ENCODE results near the gene APOBEC2. TPM values are rescaled to one million over a fixed set of nuclear protein-coding genes. Genes with fewer than 3 reads are reported as not detected.

APOBEC2 gene
- total RNA-seq, 4 donors from 2014 or later: not detected

- 75 to 76% methylated on average over 4 of the region's 4 CpGs for WGBS, 2 donors
- intact Hi-C loops (cut with DNase I; ENCODE audit: low total_unique reads): no loop called here
- no peak for TF ChIP-seq CTCF (IDR thresholded peaks at IDR 0.05)
- no peak for TF ChIP-seq POLR2A (IDR thresholded peaks at IDR 0.05)
- no peak overlapping the region for H3K4me3 ChIP-seq (ENCODE audit: low read depth, poor library complexity, severe bottlenecking)
- DNase-seq (ENCODE audit: low spot score in 2 of 2): no peak
Observed at GRCh38 chr6:41075651-41076626, 22.9 kb downstream of the APOBEC2 start.

DNA sequence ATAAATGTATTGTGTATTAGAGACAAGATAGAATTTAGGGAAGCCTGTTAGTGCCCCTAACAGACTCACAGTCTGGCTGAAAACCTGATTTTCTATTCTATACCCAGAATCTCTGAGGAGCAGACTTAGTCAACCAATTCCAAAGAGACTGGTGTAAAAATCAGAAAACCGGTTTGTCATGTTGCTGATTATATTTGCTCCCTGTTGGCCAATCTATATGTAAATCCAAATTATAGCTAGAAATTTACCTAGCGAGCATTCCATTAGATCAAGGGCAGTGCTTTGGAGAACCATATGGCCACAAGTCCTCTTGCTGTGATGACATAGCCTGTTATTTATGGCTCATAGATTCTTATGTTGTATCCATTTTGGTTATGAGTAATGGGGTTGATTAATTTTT lies 24.5 kb downstream of the APOBEC2 start:
- no peak for DNase-seq (ENCODE audit: low spot score in 2 of 2)
- intact Hi-C loops (cut with DNase I; ENCODE audit: low total_unique reads): no loop called here
- H3K4me3 ChIP-seq (ENCODE audit: low read depth, poor library complexity, severe bottlenecking): no peak overlapping the region
- TF ChIP-seq POLR2A (IDR thresholded peaks at IDR 0.05) (no peak), CTCF (IDR thresholded peaks at IDR 0.05) (no peak)
- WGBS, 2 donors: 48 to 50% methylated on average over 2 of the region's 2 CpGs

GRCh38 chr6:41078101-41078500 lies 25.1 kb downstream of the APOBEC2 start:
- TF ChIP-seq CTCF (IDR thresholded peaks at IDR 0.05): no peak
- no peak for TF ChIP-seq POLR2A (IDR thresholded peaks at IDR 0.05)
- H3K4me3 ChIP-seq (ENCODE audit: low read depth, poor library complexity, severe bottlenecking): no peak overlapping the region
- no peak for DNase-seq (ENCODE audit: low spot score in 2 of 2)
- 85 to 89% methylated on average over 3 of the region's 3 CpGs for WGBS, 2 donors
- intact Hi-C loops (cut with DNase I; ENCODE audit: low total_unique reads): no loop called here

GRCh38 chr6:41079080-41079479 lies 26.1 kb downstream of the APOBEC2 start:
- TF ChIP-seq POLR2A (IDR thresholded peaks at IDR 0.05) (no peak), CTCF (IDR thresholded peaks at IDR 0.05) (no peak)
- H3K4me3 ChIP-seq (ENCODE audit: low read depth, poor library complexity, severe bottlenecking): no peak overlapping the region
- intact Hi-C loops (cut with DNase I; ENCODE audit: low total_unique reads): no loop called here
- WGBS, 2 donors: 97 to 100% methylated on average over 1 of the region's 1 CpG
- no peak for DNase-seq (ENCODE audit: low spot score in 2 of 2)

- WGBS, 2 donors: 82 to 88% methylated on average over 2 of the region's 2 CpGs
- intact Hi-C loops (cut with DNase I; ENCODE audit: low total_unique reads): no loop called here
- H3K4me3 ChIP-seq (ENCODE audit: low read depth, poor library complexity, severe bottlenecking): no peak overlapping the region
- DNase-seq (ENCODE audit: low spot score in 2 of 2): no peak
- TF ChIP-seq POLR2A (IDR thresholded peaks at IDR 0.05) (no peak), CTCF (IDR thresholded peaks at IDR 0.05) (no peak)
Observed at GRCh38 chr6:41080621-41081020, 27.6 kb downstream of the APOBEC2 start.

Data from lower leg skin (tissue), 4 donors.